ENCODE measurements around the gene NFKBIL1.
"Not testable (repeated sequence)": the region's sequence is repeated elsewhere in the genome, so short reads cannot be mapped to it uniquely, and the experiment has no call there.

The NFKBIL1 gene

DNA sequence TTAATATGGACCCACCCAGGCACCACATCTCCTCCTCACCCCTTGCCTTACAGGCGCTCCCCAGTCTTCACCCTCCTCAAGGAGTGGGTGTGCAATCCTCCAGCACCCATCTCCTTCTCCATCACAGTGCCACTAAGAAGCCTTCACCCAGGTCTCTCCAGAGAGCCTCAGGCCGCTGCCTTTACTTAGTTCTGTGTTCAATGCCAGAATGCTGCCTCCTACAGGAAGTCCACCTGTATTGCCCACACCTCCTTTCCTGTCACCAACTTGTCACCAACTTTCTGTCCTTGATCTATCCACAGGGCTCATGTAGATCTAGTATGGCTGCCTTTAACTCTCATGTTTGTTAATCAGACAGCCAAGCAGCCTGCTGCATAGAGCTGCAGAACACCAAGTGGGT is 38.1 kb downstream of the NFKBIL1 start:
- DNase-seq (ENCODE audit: low read depth): no peak
- TF ChIP-seq, protein P1, sequence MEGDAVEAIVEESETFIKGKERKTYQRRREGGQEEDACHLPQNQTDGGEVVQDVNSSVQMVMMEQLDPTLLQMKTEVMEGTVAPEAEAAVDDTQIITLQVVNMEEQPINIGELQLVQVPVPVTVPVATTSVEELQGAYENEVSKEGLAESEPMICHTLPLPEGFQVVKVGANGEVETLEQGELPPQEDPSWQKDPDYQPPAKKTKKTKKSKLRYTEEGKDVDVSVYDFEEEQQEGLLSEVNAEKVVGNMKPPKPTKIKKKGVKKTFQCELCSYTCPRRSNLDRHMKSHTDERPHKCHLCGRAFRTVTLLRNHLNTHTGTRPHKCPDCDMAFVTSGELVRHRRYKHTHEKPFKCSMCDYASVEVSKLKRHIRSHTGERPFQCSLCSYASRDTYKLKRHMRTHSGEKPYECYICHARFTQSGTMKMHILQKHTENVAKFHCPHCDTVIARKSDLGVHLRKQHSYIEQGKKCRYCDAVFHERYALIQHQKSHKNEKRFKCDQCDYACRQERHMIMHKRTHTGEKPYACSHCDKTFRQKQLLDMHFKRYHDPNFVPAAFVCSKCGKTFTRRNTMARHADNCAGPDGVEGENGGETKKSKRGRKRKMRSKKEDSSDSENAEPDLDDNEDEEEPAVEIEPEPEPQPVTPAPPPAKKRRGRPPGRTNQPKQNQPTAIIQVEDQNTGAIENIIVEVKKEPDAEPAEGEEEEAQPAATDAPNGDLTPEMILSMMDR (conservative IDR thresholded peaks at IDR 0.05; ENCODE audit: low read length): peak; percentile 28; the same call in 1 of the 2 replicates
- no peak overlapping the region for H3K4me3 ChIP-seq (ENCODE audit: low read length)

DNA sequence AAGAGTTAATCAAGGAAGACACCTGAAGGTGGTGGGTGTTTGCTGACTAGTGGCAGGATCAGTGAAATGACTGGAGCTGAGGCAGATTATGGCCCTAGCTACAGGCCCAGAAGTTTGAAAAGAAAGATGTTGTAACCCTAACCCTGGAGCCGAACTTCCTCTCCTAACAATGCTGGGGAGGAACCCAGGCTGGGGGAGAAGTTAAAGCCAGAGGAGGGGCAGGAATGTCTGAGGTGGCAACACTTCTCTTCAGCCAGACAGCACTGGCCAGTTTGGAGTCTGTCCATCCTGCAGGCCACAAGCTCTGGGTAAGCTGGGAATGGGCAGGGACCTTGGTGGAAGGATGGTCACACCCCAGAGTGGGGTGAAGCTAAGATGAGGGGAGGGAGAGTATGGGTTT is 38.6 kb downstream of the NFKBIL1 start, which contains the start of gene LST1:
Gene LST1 (plus strand): TSS at position 270 of the 400 bp plus-strand sequence. CDS start 1,023 bp downstream, outside the sequence.
- H3K4me3 ChIP-seq (ENCODE audit: low read length): no peak within 1 kb of the TSS
- DNase-seq (ENCODE audit: low read depth): peak; percentile 21

DNA sequence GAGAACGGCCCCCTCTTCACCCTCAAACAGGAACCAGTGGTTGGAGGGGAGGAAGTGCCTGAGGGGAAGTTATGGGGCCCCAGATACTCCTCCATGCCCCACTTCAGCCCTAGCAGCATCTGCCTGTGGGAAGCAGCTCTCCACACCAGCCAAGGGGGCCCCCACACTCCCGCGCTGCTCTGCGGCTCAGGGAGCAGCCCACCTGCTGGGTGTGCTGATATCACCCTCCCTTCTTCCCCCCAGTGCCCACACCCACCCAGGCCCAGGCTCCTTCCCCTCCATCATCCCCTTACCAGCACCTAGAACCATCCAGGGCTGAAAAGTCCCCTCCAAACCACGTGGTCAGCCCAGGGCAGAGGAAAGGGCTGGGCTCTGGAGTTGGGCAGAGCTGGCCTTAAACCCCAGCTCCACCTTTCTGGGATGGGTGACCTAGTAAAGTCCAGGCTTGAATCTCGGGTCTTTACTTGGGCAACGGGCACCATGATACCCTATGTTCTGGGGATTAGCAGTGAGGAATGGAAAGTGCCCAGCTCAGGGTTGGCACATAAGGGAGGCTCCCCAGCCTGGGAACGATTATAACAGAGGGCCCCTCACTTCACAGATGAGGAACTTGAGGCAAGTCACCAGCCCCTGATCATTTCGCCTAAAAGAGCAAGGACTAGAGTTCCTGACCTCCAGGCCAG is 39.3 kb downstream of the NFKBIL1 start:
- H3K4me3 ChIP-seq (ENCODE audit: low read length): no peak overlapping the region
- TF ChIP-seq, protein P1 (conservative IDR thresholded peaks at IDR 0.05; ENCODE audit: low read length): no peak
- DNase-seq (ENCODE audit: low read depth): no peak

More for the DNA sequence above, 38.6 kb downstream of the NFKBIL1 start, which contains the start of gene LST1:
- TF ChIP-seq, protein P1 (conservative IDR thresholded peaks at IDR 0.05; ENCODE audit: low read length): no peak

DNA sequence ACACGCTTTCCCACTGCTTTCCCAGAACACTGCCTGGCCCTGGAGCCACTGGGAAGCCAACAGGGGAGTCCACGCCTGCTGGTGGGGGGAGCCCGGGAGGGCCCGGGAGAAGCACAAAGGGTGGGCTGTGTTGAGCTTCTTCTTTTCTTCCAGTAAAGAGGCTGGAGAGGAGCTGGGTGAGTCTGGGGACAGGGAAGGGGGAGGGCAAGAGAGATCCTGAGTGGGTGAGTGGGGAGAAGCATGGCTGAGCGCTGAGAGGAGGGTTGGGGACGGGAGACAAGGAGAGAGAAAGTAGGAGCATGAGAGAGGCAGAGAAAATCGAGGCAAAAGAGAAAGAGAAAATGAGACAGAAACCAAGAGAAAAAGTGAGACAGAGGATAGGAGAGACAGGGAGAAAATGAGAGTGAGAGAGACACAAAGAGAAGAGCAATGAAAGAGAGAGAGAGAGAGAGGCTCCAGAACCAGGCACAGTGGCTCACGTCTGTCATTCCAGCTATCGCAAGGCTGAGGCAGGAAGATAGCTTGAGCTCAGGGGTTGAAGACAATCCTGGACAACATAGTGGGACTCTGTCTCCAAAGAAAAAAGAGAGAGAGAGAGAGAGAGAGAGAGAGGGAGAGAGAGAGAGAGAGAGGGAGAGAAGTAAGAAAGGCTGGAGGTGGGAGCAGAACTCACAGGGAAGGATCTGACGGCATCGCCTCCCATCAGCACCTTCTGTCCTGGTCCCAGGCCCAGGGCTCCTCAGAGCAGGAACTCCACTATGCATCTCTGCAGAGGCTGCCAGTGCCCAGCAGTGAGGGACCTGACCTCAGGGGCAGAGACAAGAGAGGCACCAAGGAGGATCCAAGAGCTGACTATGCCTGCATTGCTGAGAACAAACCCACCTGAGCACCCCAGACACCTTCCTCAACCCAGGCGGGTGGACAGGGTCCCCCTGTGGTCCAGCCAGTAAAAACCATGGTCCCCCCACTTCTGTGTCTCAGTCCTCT is 40.7 kb downstream of the NFKBIL1 start:
- no peak for DNase-seq (ENCODE audit: low read depth)
- TF ChIP-seq, protein P1 (conservative IDR thresholded peaks at IDR 0.05; ENCODE audit: low read length): no peak
- no peak overlapping the region for H3K4me3 ChIP-seq (ENCODE audit: low read length)

DNA sequence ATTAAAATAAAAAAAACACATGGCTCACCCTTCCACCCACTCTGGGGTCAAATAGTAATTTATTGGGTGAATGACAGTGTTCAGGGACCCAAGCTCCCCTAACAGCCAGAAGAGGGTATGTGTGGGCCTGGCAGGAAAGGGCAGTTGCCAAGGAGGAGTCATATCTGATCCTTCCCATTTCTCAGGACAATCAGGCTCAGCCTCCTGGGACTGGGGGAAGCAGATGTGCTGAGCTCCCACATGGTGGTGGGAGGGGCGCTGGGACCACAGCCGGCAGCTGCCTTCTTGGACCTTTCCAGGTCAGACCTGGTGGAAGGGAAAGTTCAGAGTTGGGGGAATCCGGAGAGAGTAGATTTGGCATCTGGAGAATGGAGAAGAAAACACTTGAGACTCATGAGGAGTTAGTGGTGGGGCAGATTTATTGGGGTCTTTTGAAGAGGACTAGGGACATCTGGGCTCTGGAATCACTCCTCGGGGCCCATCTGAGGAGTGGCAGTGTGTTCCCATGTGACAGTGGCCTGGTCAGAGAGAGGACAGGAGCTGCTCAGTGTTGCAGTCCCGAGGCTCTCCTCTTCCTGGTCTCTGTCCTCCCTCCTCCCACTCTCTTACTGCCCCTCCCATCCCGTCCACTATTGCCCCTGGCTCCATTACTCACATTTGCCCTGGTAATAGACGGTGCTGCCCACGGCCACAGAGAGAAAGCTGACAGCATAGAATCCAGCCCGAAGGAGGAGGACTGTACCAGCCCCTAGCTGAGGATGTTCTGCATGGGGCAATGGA is 41.7 kb downstream of the NFKBIL1 start:
- peak; percentile 13 for DNase-seq (ENCODE audit: low read depth)
- TF ChIP-seq, protein P1 (conservative IDR thresholded peaks at IDR 0.05; ENCODE audit: low read length): no peak
- no peak overlapping the region for H3K4me3 ChIP-seq (ENCODE audit: low read length)

DNA sequence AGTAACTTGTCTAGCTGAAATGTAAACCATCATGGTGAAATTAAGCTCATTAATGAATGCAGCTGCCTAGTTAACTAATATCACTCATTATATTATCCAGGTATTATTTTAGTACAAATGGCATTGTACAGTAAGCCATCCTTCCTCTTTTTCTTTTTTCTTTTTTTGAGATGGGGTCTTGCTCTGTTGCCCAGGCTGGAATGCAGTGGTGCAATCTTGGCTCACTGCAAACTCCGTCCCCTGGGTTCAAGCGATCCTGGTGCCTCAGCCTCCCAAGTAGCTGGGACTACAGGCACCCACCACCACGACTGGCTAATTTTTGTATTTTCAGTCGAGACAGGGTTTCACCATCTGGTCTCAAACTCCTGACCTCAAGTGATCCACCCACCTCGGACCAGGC is 43.3 kb downstream of the NFKBIL1 start:
- DNase-seq (ENCODE audit: low read depth); H3K4me3 ChIP-seq (ENCODE audit: low read length): not testable (repeated sequence)

DNA sequence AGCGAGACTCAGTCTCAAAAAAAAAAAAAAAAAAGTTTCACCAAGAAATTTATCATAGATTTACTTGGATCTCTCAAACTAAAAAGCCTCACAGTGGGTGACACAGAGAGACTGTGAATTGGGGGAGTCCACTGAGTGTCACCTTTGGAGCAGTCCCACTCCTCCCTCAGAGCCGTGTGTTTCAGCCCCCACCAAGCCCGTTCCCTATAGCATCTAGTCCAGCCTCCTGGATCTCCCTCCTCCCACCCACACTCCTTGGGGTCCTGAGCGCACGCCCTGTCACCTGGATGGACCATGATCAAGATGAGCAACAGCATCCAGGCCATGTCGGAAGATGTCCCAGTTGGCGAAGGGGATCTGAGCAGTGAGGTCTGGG is 45.0 kb downstream of the NFKBIL1 start:
- TF ChIP-seq, protein P1 (conservative IDR thresholded peaks at IDR 0.05; ENCODE audit: low read length): no peak
- H3K4me3 ChIP-seq (ENCODE audit: low read length): no peak overlapping the region
- no peak for DNase-seq (ENCODE audit: low read depth)
